ENCODE results near the gene FHOD3. TPM values are rescaled to one million over a fixed set of nuclear protein-coding genes. Genes with fewer than 3 reads are reported as not detected.

FHOD3 gene
- total and polyA plus RNA-seq, 2 of the 4 experiments (the other 2 are of a cell fraction): 14.6 to 16.0 TPM

DNA sequence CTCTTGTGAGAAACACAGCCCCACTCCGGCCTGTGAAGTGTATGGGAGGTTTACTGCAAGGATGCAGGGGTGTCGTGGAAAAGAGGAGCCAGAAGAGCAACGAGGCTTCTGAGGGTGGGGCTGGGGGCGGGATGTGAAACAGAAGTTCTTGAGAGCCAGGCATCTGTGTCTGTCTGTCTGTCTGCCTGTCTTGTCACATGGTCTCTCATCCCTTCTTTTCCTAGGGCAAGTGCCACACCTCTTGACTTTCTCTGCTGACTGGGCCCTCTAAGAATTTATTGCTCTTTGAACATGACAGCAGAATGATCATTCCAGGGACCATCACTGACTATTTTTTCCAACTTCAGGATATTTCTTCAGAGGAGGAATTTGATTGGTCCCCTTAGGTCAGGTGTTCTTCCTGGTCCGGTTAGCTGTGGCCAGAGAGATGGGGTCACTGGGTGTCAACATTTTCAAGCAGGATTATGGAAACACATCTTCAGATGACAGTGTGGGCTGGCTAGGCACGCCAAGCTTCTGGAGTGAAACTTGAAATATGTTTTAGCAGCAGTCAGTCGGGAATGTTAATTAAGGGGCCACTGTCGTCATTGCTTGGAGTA is 131.0 kb downstream of the FHOD3 start:
- Histone ChIP-seq H3K14ac (replicated peaks; ENCODE audit: low read depth, low read length) (no peak overlapping the region), H3K9me1 (ENCODE audit: insufficient read depth, low read length) (no peaks in the 10 kb centered on the region; the same call in 1 of the 2 replicates), H3K9me3 (ENCODE audit: control insufficient read depth, insufficient read depth, low read length) (no peaks in the 10 kb centered on the region), H3K36me3 (ENCODE audit: control insufficient read depth, insufficient read depth, low read length) (no peaks in the 10 kb centered on the region), H4K20me1 (ENCODE audit: insufficient read depth, low read length) (no peaks in the 10 kb centered on the region), H2AK5ac (ENCODE audit: low read depth, low read length) (no peak overlapping the region), H4K91ac (ENCODE audit: insufficient read depth, low read depth, low read length) (no peak overlapping the region), H3K4me1 (ENCODE audit: control insufficient read depth, insufficient read depth, low read length) (peaks cover 2% of the 10 kb centered on the region), H2BK20ac (ENCODE audit: low read depth, low read length) (no peak overlapping the region), H4K5ac (ENCODE audit: low read depth, low read length) (no peak overlapping the region), H2BK5ac (ENCODE audit: low read depth, low read length, poor library complexity, severe bottlenecking) (no peak overlapping the region), H3K4me3 (ENCODE audit: insufficient read depth, low read depth, low read length) (no peak overlapping the region), H3K18ac (ENCODE audit: low read depth, low read length) (no peak overlapping the region; the same call in 1 of the 2 replicates), H4K8ac (ENCODE audit: low read depth in 2 of 2, low read length in 2 of 2) (no peak overlapping the region), H3K23ac (ENCODE audit: low read depth, low read length) (no peak overlapping the region), H2AK9ac (replicated peaks; ENCODE audit: low read depth, low read length, poor library complexity) (no peak overlapping the region), H3K4ac (ENCODE audit: low read depth, low read length) (no peak overlapping the region), H2BK120ac (ENCODE audit: low read depth, low read length) (no peak overlapping the region), H2BK15ac (ENCODE audit: low read depth, low read length) (no peak overlapping the region), H3K56ac (ENCODE audit: extremely low read depth, insufficient read depth, low read length) (no peak overlapping the region), H3K27me3 (ENCODE audit: control insufficient read depth, insufficient read depth, low read length) (no peaks in the 10 kb centered on the region), H3K4me2 (ENCODE audit: low read depth, low read length) (no peak overlapping the region), H3K79me1 (ENCODE audit: low read depth in 1 of 2, low read length in 2 of 2) (peaks cover 0 to 5% of the 10 kb centered on the region in 2 experiments; a peak in 1 of 4 replicates), H3K27ac (ENCODE audit: insufficient read depth, low read length) (no peak overlapping the region), H3K9ac (ENCODE audit: low read depth, low read length) (no peak overlapping the region), H2AFZ (replicated peaks; ENCODE audit: low read length, poor library complexity) (no peak overlapping the region)
- 53% methylated on average over 4 of the region's 8 CpGs; no CpG with 5 or more reads in 1 of the 2 experiments for WGBS, 2 experiments (ENCODE audit: extremely low coverage in 2 of 2, insufficient read length in 1 of 2)
- POLR2A ChIA-PET (ENCODE audit: unreplicated experiment): no interaction called here
- DNase-seq (no peak), ATAC-seq (ENCODE audit: low read depth) (no peak)
- BruUV-seq (replicated peaks): no TSS peak
- in situ Hi-C loops (cut with MboI; ENCODE audit: low sequenced_read_pairs) (no loop called here), dilution Hi-C loops (cut with HindIII; ENCODE audit: low sequenced_read_pairs, unreplicated experiment) (no loop called here), intact Hi-C loops (cut with micrococcal nuclease) (no loop called here)
- no peak for TF ChIP-seq NFE2L2 (IDR thresholded peaks at IDR 0.05; ENCODE audit: low read depth, low read length)
- TF ChIP-seq MXI1 (IDR thresholded peaks at IDR 0.05; ENCODE audit: borderline replicate concordance, low read depth, low read length): no peak
- TF ChIP-seq CHD1 (IDR thresholded peaks at IDR 0.05; ENCODE audit: low read depth, low read length): no peak
- TF ChIP-seq SMC3 (IDR thresholded peaks at IDR 0.05; ENCODE audit: low read depth, low read length): no peak
- TF ChIP-seq, protein P1, sequence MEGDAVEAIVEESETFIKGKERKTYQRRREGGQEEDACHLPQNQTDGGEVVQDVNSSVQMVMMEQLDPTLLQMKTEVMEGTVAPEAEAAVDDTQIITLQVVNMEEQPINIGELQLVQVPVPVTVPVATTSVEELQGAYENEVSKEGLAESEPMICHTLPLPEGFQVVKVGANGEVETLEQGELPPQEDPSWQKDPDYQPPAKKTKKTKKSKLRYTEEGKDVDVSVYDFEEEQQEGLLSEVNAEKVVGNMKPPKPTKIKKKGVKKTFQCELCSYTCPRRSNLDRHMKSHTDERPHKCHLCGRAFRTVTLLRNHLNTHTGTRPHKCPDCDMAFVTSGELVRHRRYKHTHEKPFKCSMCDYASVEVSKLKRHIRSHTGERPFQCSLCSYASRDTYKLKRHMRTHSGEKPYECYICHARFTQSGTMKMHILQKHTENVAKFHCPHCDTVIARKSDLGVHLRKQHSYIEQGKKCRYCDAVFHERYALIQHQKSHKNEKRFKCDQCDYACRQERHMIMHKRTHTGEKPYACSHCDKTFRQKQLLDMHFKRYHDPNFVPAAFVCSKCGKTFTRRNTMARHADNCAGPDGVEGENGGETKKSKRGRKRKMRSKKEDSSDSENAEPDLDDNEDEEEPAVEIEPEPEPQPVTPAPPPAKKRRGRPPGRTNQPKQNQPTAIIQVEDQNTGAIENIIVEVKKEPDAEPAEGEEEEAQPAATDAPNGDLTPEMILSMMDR (conservative IDR thresholded peaks at IDR 0.05; ENCODE audit: low read depth, low read length): no peak
- TF ChIP-seq USF2 (IDR thresholded peaks at IDR 0.05; ENCODE audit: low read depth, low read length): no peak; the same call in 1 of the 2 replicates
- no peak for TF ChIP-seq CEBPB (IDR thresholded peaks at IDR 0.05; ENCODE audit: low read depth, low read length)
- TF ChIP-seq MAZ (IDR thresholded peaks at IDR 0.05; ENCODE audit: borderline replicate concordance, low read depth, low read length): no peak
- no peak for TF ChIP-seq MAFK (IDR thresholded peaks at IDR 0.05; ENCODE audit: low read depth, low read length)
- no peak for TF ChIP-seq POLR2A (IDR thresholded peaks at IDR 0.05; ENCODE audit: low read depth, low read length)
- no peak for TF ChIP-seq RFX5 (IDR thresholded peaks at IDR 0.05; ENCODE audit: low read depth, low read length)
- TF ChIP-seq, protein P2, sequence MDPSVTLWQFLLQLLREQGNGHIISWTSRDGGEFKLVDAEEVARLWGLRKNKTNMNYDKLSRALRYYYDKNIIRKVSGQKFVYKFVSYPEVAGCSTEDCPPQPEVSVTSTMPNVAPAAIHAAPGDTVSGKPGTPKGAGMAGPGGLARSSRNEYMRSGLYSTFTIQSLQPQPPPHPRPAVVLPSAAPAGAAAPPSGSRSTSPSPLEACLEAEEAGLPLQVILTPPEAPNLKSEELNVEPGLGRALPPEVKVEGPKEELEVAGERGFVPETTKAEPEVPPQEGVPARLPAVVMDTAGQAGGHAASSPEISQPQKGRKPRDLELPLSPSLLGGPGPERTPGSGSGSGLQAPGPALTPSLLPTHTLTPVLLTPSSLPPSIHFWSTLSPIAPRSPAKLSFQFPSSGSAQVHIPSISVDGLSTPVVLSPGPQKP (IDR thresholded peaks at IDR 0.05; ENCODE audit: borderline replicate concordance, low read depth, low read length): no peak
- TF ChIP-seq RAD21 (IDR thresholded peaks at IDR 0.05; ENCODE audit: low read length): no peak
- TF ChIP-seq FOS (IDR thresholded peaks at IDR 0.05; ENCODE audit: low read depth, low read length): no peak
- TF ChIP-seq BHLHE40 (IDR thresholded peaks at IDR 0.05; ENCODE audit: low read depth, low read length): no peak
- no peak for TF ChIP-seq RCOR1 (IDR thresholded peaks at IDR 0.05; ENCODE audit: insufficient replicate concordance, low read length)
- CTCF ChIA-PET: no interaction called here

Data from IMR-90 (cell line).